Stomach (tissue), 9 donors: ENCODE data around the gene TIMM17A. TPM values are rescaled to one million over a fixed set of nuclear protein-coding genes. Genes with fewer than 3 reads are reported as not detected.
A peak's percentile ranks its signal among the peaks of the same experiment; 100 is the strongest.

Source experiments
- DNase-seq, 2 donors: peaks; one replicate each; pipeline versions ENCODE4 v3.0.0 to v3.0.0-alpha.2; 2013 to 2019
- H3K27ac ChIP-seq, 5 donors: fragments of 200-600 bp in 4 of 5; sonication (generic) in 4 of 5; one replicate each; pipeline ENCODE4 v1.5.1; 2013 to 2019; ENCODE audit warnings: mild to moderate bottlenecking in 1 of 5, moderate library complexity in 1 of 5
- H3K27me3 ChIP-seq, 3 donors: fragments of 200-600 bp; sonication (generic); one replicate each; pipeline ENCODE4 v1.5.1; 2017 to 2019; ENCODE audit warnings: mixed run types in 1 of 3
- H3K36me3 ChIP-seq, 4 donors: fragments of 200-600 bp; sonication (generic); 1 replicate in 3 of 4; 2 replicates in 1 of 4; pipeline ENCODE4 v1.5.1; 2016 to 2019
- H3K4me1 ChIP-seq, 4 donors: fragments of 200-600 bp; sonication (generic); one replicate each; pipeline ENCODE4 v1.5.1; 2016 to 2019
- H3K4me3 ChIP-seq, 4 donors: fragments of 200-600 bp; sonication (generic) in 3 of 4; one replicate each; pipeline ENCODE4 v1.5.1; 2016 to 2019; ENCODE audit warnings: mild to moderate bottlenecking in 1 of 4
- H3K9me3 ChIP-seq, 4 donors: fragments of 200-600 bp; sonication (generic); one replicate each; pipeline ENCODE4 v1.5.1; 2016 to 2019
- CTCF ChIP-seq, 7 experiments: fragments of 450-650 bp in 4 of 7; fragments of 200-600 bp in 3 of 7; sonication (generic) in 3 of 7; IDR thresholded peaks; one replicate each; pipeline ENCODE4 v1.5.1; 2016 to 2019; ENCODE audit warnings: antibody characterized with exemption in 7 of 7, control low read depth in 2 of 7, mild to moderate bottlenecking in 1 of 7
- EP300 ChIP-seq: sonication (generic); formaldehyde crosslinking; IDR thresholded peaks from one replicate; pipeline ENCODE4 v1.6.1; 2017; ENCODE audit warnings: antibody characterized with exemption
- POLR2A ChIP-seq, 4 donors: fragments of 450-650 bp; IDR thresholded peaks; one replicate each; pipeline ENCODE4 v1.6.1; 2016; ENCODE audit warnings: antibody characterized with exemption in 4 of 4, control low read depth in 2 of 4, mild to moderate bottlenecking in 1 of 4, moderate library complexity in 1 of 4
- POLR2AphosphoS5 ChIP-seq, 3 donors: sonication (generic); formaldehyde crosslinking; IDR thresholded peaks; one replicate each; pipeline ENCODE4 v1.6.1; 2016; ENCODE audit warnings: antibody characterized with exemption in 3 of 3
- WGBS, 5 donors: extraction: QIAGEN DNeasy Blood & Tissue Kit in 3 of 5; methylation state at CpG; one replicate each; pipeline versions ENCODE4 v1.1.5 to v1.1.7; 2013 to 2018; 5-methylcytosine and 5-hydroxymethylcytosine counted together
- intact Hi-C: fragments of 100-400 bp; cut with DNase I; formaldehyde crosslinking; loops from one replicate; pipeline ENCODE4 v1.15.1; 2023; ENCODE audit warnings: low total_unique reads
- polyA plus RNA-seq, 3 donors: library from polyadenylated mRNA; stranded (reverse); fragments of 200-250 nt; gene quantifications; one replicate each; pipeline ENCODE4 v1.2.3, GENCODE V29; 2013
- total RNA-seq, 5 donors: library from RNA; depleted of rRNA; stranded (reverse); fragments of >200 nt; gene quantifications; one replicate each; pipeline versions ENCODE4 v1.1.0 to v1.2.3, GENCODE V29; 2014 to 2016
- donor health status: healthy with polysubstance abuse.
- donor health status: Bipolar disorder and iron deficiency.
- donor health status: healthy.

TIMM17A gene
- total and polyA plus RNA-seq, 8 donors = 3.2 to 48.8 (median 29.5) TPM

DNA sequence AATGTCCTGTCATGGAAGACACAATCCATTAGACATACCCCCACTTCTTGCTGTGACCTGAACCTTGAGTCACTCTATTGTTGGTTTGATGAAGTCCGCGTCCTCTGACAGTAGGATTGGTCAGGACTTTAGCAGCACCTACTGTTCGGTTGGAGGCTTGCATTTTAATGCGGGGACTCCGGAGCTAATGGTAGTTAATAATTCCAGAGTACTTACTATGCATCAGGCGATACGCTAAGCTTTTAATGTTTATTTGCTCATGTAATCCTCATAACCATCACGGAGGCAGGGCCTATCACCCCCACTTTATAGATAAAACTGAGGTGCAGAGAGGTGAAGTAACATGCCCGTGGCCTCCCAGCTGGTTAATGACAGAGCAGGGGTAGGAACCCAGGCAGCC is 47.2 kb downstream of the TIMM17A start:
- Histone ChIP-seq H3K9me3 (no peaks in the 10 kb centered on the region), H3K4me3 (no peak overlapping the region), H3K36me3 (peaks cover 63 to 97% (median 95%) of the 10 kb centered on the region in 4 donors), H3K27ac (no peak overlapping the region), H3K27me3 (no peaks in the 10 kb centered on the region), H3K4me1 (peaks cover 7 to 20% (median 9%) of the 10 kb centered on the region in 4 donors)
- 75 to 81% (median 76%) methylated on average over 9 of the region's 9 CpGs for WGBS, 5 donors
- DNase-seq = no peak
- intact Hi-C loops = loop anchor here (5.0 kb wide), 1 partner anchor 120 kb away; the partner anchor contains the start of gene GPR37L1
- no peak for TF ChIP-seq EP300
- TF ChIP-seq POLR2A (IDR thresholded peaks at IDR 0.05) = no peak
- no peak for TF ChIP-seq POLR2AphosphoS5 (IDR thresholded peaks at IDR 0.05)
- TF ChIP-seq CTCF (IDR thresholded peaks at IDR 0.05) = no peak

DNA sequence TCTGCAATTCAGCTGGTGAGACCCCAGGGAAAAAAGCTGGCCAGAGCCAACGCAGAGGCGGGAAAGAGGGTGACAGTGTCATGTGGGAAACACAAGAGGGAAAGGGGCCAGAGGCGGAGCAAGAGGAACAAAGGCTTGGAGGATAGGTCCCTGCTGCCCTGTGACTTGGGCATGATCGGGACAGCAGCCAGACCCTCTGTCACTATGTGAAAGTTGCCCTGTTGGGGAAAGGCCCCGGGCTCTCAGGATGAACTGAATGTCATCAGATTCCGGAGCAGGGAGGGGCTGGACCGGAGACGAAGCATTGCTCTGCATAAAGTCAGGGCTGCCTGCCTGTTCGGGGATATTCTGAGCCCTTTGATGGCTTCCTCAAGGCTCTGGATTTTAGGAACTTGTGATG is 49.4 kb downstream of the TIMM17A start:
- Histone ChIP-seq H3K27ac (no peak overlapping the region), H3K4me1 (peaks cover 11 to 33% (median 19%) of the 10 kb centered on the region in 4 donors), H3K27me3 (no peaks in the 10 kb centered on the region), H3K36me3 (peaks cover 57 to 82% (median 75%) of the 10 kb centered on the region in 4 donors), H3K9me3 (no peaks in the 10 kb centered on the region), H3K4me3 (no peak overlapping the region)
- TF ChIP-seq EP300 (no peak), POLR2AphosphoS5 (IDR thresholded peaks at IDR 0.05) (no peak), POLR2A (IDR thresholded peaks at IDR 0.05) (no peak), CTCF (IDR thresholded peaks at IDR 0.05) (no peak)
- DNase-seq = no peak
- intact Hi-C loops = loop anchor here (5.0 kb wide), 1 partner anchor 118 kb away; the partner anchor contains the start of gene GPR37L1
- WGBS, 5 donors = 65 to 80% (median 67%) methylated on average over 5 to 9 of the region's 9 CpGs

DNA sequence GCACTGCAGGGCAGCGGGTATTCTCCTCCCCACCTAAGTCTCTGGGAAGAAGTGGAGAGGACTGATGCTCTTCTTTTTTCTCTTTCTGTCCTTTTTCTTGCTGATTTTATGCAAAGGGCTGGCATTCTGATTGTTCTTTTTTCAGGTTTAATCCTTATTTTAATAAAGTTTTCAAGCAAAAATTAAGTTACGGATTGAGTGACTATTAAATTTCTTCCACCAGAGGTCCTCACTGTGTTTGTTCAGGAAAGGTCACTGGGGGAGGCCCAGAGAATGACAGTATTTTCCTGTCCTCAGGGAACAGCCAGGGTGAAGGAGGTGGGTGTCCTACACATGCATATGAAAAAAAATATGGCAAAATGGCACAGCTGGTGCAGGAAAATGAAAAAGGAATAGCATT is 50.7 kb downstream of the TIMM17A start:
- WGBS, 5 donors = 51 to 82% (median 61%) methylated on average over 2 of the region's 2 CpGs
- H3K4me1 ChIP-seq = peaks cover 11 to 36% (median 19%) of the 10 kb centered on the region in 4 donors
- H3K27me3 ChIP-seq = no peaks in the 10 kb centered on the region
- H3K4me3 ChIP-seq = no peak overlapping the region
- H3K9me3 ChIP-seq = no peaks in the 10 kb centered on the region
- H3K36me3 ChIP-seq = peaks cover 44 to 69% (median 62%) of the 10 kb centered on the region in 4 donors
- no peak for TF ChIP-seq POLR2AphosphoS5 (IDR thresholded peaks at IDR 0.05)
- no peak for TF ChIP-seq EP300
- no peak for TF ChIP-seq POLR2A (IDR thresholded peaks at IDR 0.05)
- TF ChIP-seq CTCF (IDR thresholded peaks at IDR 0.05) = peak in 5 of 7 experiments; percentile 25 to 63 (median 42)
- intact Hi-C loops = no loop called here
- DNase-seq = peak in 1 of 2 donors; percentile 54
- H3K27ac ChIP-seq = peak overlapping the region in 3 of 5 donors; percentile 20 to 94 (median 92)

- H3K4me1 ChIP-seq = peaks cover 11 to 36% (median 19%) of the 10 kb centered on the region in 4 donors
- WGBS, 5 donors = 24 to 46% (median 30%) methylated on average over 8 of the region's 8 CpGs
- H3K9me3 ChIP-seq = no peaks in the 10 kb centered on the region
- intact Hi-C loops = no loop called here
- H3K36me3 ChIP-seq = peaks cover 34 to 61% (median 52%) of the 10 kb centered on the region in 4 donors
- H3K4me3 ChIP-seq = peak overlapping the region in 1 of 4 donors; percentile 32
- DNase-seq = peak; percentile 33 to 64
- H3K27me3 ChIP-seq = no peaks in the 10 kb centered on the region
- peak overlapping the region; percentile 76 to 94 (median 92) for H3K27ac ChIP-seq
- TF ChIP-seq CTCF (IDR thresholded peaks at IDR 0.05) = no peak
- TF ChIP-seq POLR2A (IDR thresholded peaks at IDR 0.05) = no peak
- no peak for TF ChIP-seq POLR2AphosphoS5 (IDR thresholded peaks at IDR 0.05)
- TF ChIP-seq EP300 = no peak
Measured at GRCh38 chr1:202007304-202007703, 52.0 kb downstream of the TIMM17A start.
